Activated CD8-positive, alpha-beta memory T cell treated with anti-CD3 and anti-CD28 coated beads for 36 hours (primary cell): ENCODE measurements around the gene HS6ST3. TPM values are rescaled to one million over a fixed set of nuclear protein-coding genes. Genes with fewer than 3 reads are reported as not detected.

ENCODE experiments used
- CTCF ChIA-PET: fragments of 350-600 bp; sonication (Branson Sonifier 250); formaldehyde crosslinking; loops from one replicate; lab custom pipeline; 2021; ENCODE audit warnings: antibody characterized with exemption; lab: Charles Lee
- POLR2A ChIA-PET: fragments of 350-600 bp; sonication (Branson Sonifier 250); formaldehyde crosslinking; loops from one replicate; lab custom pipeline; 2021; ENCODE audit warnings: antibody characterized with exemption; lab: Charles Lee
- total RNA-seq, 2 experiments: library from RNA; stranded (reverse); gene quantifications; one replicate each; pipeline ENCODE4 v1.2.3, GENCODE V29; 2021

HS6ST3 gene
- total RNA-seq, 2 experiments from 2014 or later: not detected

DNA sequence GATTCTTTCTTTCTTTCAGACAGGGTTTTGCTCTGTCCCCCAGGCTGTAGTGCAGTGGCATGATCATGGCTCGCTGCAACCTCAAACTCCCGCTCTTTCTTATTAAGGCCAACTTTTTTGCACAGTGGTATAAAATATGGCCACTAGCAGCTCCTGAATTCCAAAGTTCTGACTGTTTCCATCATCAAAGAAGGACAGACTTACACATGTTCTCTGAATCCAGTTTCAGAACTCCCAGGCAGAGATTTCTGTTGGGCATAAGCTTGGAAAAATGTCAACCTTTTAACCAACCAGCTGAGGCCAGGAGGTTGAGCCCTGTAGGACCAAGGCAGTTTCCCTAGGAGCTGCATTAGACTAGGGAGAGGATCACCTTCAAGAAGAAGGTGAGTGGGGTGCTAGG lies 184.1 kb downstream of the HS6ST3 start:
- POLR2A ChIA-PET: no interaction called here
- CTCF ChIA-PET: no interaction called here

DNA sequence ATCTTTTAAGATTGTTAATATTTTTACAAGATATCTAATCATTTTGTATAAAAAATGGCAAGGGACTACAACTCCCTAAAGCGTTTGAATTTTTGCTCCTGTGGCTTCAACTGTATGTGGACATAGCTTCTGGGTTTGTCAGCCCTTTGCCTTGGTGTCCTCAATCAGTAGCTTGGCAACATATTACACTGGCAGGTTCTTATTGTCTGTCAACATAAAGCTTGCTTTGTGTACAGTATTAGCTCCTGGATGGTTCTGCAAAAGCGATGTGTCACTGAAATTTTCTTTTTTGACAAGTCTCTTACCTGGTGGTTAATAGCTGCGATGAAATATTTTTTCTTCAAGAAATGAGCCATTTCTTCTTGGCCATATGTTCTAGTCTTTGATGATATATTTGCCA lies 190.0 kb downstream of the HS6ST3 start:
- CTCF ChIA-PET: no interaction called here

DNA sequence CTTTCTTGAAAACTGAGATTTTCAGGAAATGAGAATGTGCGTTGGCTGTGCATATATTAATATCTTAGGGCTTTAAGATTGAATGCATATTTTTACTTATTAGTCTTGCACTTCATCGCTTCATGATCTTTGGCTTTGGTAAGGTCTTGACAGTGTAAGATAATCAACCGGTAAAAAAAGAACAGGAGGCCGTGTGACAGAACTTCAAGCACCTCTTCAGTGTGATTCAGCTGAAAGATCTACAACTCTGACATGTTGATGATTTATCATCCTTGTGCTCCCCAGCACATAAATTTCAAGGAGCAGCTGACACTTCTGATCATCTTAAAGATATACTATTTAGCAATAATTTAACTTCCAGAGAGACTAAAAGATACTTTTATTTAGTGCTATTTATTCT lies 195.1 kb downstream of the HS6ST3 start:
- ChIA-PET CTCF (no interaction called here), POLR2A (no interaction called here)

More for the DNA sequence above, 190.0 kb downstream of the HS6ST3 start:
- POLR2A ChIA-PET: no interaction called here

DNA sequence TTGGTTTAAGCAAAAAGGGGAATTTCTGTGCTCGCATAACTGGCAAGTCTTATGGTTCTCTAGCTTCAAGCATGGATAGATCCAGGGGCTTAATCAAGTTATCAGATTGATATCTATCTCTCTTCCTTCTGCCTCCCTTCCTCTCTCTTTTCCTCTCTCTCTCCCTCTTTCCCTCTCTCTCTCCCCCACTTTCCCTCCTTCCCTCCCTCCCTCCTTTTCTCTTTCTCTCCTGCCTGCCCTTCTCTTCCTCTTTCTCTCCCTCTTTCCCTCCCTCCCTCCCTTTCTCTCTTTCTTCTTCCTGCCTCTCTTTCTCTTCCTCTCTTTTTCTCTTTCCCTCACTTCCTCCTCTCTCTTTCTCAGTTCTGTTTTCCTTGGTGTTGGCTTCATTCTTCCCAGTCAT lies 195.8 kb downstream of the HS6ST3 start:
- ChIA-PET CTCF (no interaction called here), POLR2A (no interaction called here)

DNA sequence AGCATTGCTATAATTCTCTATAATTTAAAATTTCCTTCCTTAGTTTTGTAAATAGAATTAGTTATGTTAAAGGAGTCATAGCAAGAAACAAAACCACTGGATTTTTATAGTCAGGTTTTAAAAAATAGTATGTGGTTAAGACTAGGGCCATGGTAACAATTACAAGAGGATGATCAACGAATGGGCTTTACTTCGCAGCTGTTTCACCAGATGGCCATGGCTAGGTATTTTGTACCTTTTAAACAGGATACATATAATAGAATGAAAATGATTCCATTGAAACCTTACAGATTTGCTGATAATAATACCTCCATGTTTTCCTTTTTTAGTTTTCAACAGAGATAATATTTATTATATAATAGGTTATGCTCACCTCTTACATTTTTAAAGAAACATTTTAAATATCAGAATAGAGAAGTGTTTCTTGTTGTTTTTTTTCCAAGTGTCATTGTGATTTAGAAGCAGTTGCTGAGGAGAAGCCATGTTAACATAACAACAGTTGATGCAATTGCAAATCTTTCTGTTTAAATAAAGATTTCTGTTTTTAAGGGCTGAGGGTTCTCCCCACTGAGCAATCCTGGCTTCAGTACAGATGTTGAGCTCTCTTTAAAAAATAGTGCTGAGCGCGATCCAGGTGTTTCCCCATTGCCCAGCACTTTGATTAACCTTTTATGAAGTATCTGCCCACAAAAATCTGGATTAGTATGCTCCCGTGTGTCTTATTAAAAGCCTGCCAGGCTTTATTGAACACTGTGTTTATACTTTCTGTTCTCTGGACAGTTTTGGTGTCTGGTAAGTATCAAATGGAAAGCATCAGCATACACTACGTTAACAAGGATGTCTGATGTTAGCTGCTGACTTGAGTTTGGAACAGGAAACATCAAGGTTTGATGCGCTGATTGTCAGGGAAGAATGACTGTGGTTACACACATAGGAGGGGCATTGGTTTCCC lies 205.3 kb downstream of the HS6ST3 start:
- CTCF ChIA-PET: no interaction called here
- POLR2A ChIA-PET: no interaction called here

DNA sequence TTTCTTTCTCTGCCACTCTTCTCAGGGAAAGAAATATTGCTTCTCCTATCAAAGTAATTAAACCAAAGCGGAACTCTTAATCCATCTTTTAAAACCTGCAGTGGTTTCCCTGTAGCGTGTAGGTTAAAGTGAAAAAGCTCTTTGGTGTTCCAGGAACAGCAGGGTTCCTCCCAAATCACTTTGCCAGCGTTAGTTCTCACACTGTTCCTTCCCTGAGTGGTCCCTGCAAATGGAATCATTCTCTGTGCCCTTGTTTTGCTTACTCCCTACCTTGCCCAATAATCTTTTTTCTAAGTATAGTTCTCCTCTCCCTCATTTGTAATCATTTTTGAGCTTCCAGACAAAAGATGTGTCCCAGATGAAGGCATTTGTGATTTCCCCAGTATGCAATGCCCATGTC lies 207.5 kb downstream of the HS6ST3 start:
- ChIA-PET CTCF (no interaction called here), POLR2A (no interaction called here)

DNA sequence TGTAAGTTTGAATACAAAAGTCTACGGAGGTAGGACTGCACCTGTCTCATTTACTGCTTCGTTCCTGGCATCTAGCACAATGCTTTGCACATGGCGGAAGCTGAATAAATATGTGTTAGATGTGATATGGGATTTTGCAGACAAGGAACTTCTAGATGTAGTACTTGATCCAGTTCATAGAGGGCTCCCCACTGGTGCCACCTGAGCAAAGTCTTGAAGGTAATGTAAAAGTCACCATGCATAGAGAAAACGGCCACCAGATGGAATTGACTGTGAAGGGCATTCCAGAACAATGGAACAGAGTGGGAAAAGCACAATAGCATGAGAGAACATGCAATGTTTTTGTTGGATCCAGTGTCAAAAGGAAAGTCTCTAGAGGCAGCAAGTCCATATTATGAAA lies 209.3 kb downstream of the HS6ST3 start:
- CTCF ChIA-PET: no interaction called here
- POLR2A ChIA-PET: no interaction called here

DNA sequence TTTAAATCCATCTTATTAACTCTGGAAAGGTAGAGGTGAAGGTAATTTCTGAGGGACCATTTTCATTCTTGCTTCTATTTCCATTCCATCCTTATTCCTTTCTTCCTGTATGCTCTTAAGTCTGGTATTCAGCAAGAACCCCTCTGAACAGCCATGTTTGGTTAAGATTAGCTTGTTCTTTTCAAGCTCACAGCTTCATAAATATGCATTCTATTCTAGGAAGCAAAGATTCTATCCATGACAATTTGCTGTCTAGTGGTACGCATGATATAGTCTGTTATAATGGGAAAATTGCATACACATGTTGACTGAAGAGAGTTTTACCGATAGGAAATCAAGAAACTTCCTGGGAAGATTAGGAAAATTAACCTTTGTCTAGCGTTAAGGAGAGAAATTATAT lies 218.7 kb downstream of the HS6ST3 start:
- POLR2A ChIA-PET: no interaction called here
- CTCF ChIA-PET: interaction anchor here (0.6 kb wide), 1 partner anchor 11 kb away, joined by 3 read pairs; no protein-coding TSS in a partner anchor

DNA sequence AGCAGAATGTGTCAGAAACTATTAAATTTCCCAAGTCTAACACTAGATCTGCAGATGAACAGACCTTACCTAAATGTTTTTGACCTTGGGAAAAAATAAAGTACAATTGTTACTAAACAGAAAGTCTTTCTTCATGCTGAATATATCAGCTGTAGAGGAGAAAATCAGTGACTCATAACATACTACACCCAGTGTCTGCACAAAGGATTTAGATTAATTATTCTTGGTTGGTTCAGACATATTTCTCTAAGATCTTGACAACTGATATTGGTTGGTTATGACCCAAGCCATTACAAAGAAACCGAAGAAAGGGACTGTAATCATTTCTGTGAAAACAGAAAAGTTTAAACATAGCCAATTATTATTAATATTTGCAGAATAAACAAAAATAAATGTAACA lies 225.1 kb downstream of the HS6ST3 start:
- ChIA-PET POLR2A (no interaction called here), CTCF (no interaction called here)

DNA sequence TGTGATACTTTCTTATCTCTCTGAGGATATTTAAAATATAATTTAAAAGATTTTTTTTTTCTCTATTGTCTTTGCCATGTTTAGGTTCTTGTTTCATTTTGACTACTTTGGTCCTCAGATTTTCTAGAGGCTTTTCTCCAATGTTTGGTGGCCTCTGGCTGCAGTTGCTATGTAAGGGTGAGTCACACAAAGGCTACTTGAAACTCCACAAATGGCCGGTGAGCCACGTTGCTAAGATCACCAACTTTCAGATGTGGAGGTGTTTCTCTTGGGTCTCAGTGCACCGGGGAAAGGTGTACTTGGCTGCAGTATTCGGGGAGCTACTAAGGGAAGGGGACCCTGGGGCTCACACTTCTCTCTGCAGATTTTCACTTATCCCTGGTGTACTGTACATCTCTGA lies 248.1 kb downstream of the HS6ST3 start:
- POLR2A ChIA-PET: no interaction called here
- CTCF ChIA-PET: no interaction called here

DNA sequence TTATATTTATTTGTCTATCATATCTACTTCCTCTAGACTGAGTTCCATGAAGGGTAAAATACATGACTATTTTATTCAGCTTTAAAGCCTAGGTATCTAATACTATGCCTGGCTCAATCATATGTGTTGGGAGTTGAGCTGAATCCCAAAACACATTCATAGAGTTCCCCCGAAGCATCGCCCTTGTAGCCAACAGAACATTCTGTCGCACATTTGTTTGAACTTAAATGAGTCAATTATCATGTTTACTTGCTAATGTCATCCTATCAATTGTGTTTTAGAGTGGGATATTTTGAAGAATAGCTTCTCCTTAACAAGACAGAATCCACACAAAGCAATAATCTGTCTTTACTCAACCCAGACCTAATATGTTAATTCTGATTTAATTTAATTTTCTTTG lies 252.4 kb downstream of the HS6ST3 start:
- ChIA-PET POLR2A (no interaction called here), CTCF (no interaction called here)

DNA sequence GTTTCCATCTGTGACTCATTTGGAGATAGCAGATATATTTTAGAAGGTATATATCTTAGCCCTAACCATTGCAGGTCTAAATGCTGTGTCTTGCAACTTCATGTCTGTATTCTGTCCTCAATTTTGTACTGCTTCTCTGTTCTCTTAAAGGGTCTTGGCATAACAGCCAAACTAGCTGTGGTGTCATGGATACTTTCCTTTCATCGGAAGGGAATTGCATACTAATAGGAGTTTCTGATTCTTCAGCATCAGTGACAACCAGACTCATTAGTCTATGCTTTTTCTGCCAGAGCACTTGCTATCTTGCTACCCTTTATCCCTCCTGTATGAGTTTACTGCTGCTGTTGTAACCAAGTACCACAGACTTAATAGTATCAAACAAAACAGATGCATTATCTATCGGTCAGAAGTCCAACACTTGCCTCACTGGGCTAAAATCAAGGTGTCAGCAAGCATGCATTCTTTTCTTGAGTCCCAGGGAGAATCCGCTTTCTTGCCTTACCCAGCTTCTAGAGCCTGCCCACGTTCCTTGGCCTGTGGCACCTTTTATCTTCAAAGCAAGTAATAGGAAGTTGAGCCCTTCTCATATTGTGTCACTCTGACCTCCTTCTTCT lies 253.1 kb downstream of the HS6ST3 start:
- CTCF ChIA-PET: no interaction called here
- POLR2A ChIA-PET: no interaction called here

DNA sequence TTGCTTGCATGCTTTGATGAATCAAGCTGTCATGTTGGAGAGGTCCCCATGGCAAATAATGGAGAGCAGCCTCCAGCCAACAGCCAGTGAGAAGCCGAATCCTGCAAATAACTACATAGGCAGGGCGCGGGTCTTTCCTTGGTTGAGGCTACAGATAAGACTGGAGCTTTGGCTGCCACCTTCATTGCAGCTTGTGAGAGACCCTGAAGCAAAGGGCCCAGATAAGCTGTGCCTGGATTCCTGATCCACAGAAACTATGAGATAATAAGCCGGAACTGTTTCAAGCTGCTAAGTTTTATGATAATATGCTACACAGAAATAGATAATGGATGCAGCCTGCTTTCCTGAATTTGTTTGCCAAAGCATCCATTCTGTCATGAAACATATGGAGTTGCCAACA lies 257.0 kb downstream of the HS6ST3 start:
- ChIA-PET POLR2A (no interaction called here), CTCF (no interaction called here)

DNA sequence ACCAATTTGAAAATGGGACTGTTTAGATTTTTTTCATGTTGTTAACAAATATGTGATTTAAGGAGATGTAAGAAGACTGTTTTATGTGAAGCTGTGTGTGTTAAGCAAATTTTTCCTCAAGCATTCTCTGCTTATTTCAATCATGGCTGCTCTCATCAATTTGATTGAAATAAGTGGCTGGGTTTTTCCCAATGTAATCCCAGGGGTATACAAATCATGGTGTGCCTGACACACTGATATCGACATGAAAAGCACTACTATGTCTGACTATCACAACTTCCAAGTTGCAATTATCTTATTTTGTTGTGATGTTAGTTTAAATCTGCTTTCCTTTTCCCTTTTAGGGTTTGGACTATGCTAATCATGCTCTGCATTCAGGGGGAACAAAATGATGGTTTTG lies 283.7 kb downstream of the HS6ST3 start:
- ChIA-PET CTCF (no interaction called here), POLR2A (no interaction called here)

DNA sequence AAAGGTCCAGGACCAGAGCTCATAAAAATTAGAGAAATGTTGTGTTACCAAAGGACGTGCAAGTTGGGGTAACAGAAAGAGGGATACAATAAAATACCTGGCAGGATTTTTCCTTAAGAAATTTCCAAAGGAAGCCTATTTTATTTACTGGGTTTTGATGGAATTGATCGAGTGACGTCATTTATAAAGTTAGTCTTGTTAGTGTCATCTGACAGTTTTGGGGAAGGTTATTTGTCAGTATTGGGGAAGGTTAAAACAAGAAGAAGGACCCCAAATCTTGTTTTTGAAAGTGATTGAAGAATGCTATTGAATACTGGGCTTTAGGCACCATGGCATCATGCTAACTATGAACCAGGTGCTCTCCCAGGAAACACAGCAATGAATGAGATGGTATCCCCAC lies 287.9 kb downstream of the HS6ST3 start:
- POLR2A ChIA-PET: no interaction called here
- CTCF ChIA-PET: no interaction called here

DNA sequence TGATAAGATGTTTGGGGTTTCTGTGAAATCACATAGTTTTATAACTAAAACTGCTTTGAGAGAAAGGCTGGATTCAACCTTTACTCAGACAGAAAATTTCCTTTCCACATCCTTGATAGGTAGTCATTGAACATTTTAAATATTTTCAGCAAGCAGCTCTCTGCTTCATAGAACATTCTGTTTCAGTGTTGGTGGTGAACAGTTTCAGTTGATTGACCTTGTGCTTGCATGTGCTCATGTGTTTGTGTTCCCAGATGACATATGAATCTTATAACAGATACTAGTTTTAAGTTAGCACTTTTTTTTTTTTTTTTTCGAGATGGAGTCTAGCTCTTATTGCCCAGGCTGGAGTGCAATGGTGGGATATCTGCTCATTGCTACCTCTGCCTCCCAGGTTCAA lies 290.1 kb downstream of the HS6ST3 start:
- CTCF ChIA-PET: no interaction called here
- POLR2A ChIA-PET: no interaction called here

DNA sequence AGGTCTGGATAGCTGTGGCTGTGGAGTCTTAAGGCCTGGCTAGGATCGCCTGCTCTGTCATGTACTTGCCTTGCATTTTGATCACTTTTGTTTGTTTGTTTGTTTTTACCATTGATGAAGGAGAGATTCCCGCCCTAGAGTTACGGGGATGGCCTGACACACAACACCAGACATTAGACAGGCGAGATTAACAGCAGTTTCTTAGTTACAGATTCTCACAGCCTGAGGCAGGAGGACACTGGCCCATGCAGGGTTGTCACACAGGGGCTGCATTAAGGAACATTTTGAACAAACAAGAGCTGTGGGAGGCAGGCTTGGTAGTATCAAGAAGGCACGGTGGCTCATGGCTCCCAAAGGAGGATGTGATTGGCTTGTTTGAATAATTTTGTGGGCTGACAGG lies 291.8 kb downstream of the HS6ST3 start:
- ChIA-PET CTCF (no interaction called here), POLR2A (no interaction called here)

DNA sequence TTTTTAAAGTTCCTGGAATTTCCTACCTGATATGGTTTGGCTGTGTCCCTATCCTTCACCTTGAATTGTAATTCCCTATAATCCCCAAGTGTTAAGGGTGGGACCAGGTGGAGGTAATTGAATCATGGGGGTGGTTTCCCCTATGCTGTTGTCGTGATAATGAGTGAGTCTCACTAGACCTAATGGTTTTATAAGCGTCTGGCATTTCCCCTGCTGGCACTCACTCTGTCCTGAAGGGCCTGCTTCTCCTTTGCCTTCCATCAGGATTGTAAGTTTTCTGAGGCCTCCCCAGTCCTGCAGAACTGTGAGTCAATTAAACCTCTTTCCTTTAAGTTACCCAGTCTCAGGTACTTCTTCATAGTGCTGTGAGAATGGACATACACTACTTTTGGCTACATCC lies 298.7 kb downstream of the HS6ST3 start:
- ChIA-PET POLR2A (no interaction called here), CTCF (no interaction called here)

DNA sequence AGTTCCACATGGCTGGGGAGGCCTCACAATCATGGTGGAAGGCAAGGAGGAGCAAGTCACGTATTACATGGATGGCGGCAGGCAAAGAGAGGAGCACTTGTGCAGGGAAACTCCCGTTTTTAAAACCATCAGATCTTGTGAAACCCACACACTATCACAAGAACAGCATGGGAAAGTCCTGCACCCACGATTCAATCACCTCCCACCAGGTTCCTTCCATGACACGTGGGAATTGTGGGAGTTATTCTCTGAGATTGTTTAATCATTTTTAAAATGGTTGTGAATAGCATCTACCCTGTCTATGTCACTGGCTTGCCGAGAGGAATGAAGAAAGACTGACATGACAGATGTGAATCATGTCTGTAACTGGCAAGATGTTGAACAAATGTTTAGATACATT lies 301.7 kb downstream of the HS6ST3 start:
- CTCF ChIA-PET: no interaction called here
- POLR2A ChIA-PET: no interaction called here

DNA sequence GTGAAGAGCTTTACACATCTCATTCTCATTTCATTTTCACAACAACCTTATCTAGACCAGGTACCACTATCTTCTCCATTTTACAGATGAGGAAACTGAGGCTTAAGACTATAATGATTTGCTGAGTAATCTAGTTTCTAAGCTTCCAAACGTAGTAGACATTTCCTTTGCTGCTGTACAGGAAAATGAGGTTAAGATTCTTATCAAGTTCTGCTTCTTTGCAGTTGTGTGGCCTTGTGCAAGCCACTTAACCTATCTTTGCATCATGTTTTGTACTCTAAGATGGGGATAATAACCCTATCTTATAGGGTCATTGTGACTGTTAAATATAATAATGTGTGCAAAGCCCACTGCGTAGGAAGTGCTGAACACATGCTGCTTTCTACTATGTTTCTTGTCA lies 307.9 kb downstream of the HS6ST3 start:
- POLR2A ChIA-PET: no interaction called here
- CTCF ChIA-PET: no interaction called here

DNA sequence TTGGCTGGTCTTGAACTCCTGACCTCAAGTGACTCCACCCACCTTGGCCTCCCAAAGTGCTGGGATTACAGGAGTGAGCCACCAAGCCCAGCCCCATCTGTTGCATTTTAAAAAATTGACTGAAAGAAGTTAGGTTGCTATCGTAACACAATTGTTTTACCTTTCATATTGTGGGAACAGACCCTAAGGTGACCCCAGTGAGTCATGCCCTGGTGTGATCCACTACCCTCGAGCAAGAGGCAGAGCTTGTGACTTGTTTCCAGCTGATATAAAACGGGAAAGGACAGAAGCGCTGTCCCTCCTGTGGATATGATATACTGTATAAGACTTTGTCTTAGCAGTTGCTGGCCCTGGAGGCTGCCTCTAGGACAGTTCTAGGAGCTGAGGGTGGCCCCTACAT lies 308.6 kb downstream of the HS6ST3 start:
- ChIA-PET POLR2A (no interaction called here), CTCF (no interaction called here)
